OCI-LY1 (cell line): ENCODE data around the gene MAP7D1.

Experiments used
- H2AFZ ChIP-seq: fragments of 200-600 bp; sonication (generic), shearing (Covaris generic); 2 replicates; pipeline ENCODE4 v1.6.0; 2014; ENCODE audit warnings: antibody characterized with exemption, mild to moderate bottlenecking, low read length
- H3F3A ChIP-seq: fragments of 200-600 bp; sonication (generic), shearing (Covaris generic); 2 replicates; pipeline ENCODE4 v1.6.0; 2014; ENCODE audit warnings: mild to moderate bottlenecking, antibody characterized with exemption, low read length, moderate library complexity; ENCODE audit not compliant: insufficient read depth
- H3K27ac ChIP-seq: fragments of 200-600 bp; sonication (generic); 2 replicates; pipeline ENCODE4 v1.5.1; 2014; ENCODE audit warnings: low read length, mixed run types, mild to moderate bottlenecking, low read depth; ENCODE audit not compliant: poor library complexity, severe bottlenecking
- H3K27me3 ChIP-seq: fragments of 200-600 bp; sonication (generic); 2 replicates; pipeline ENCODE4 v1.6.0; 2014; ENCODE audit warnings: antibody characterized with exemption, mild to moderate bottlenecking, low read length, moderate library complexity; ENCODE audit not compliant: insufficient read depth
- H3K36me3 ChIP-seq: fragments of 200-600 bp; sonication (generic); 2 replicates; pipeline ENCODE4 v1.6.1; 2014; ENCODE audit warnings: mild to moderate bottlenecking, antibody characterized with exemption, low read length, moderate library complexity, mixed read lengths; ENCODE audit not compliant: insufficient read depth
- H3K4me1 ChIP-seq: fragments of 200-600 bp; sonication (generic); 2 replicates; pipeline ENCODE4 v1.5.1; 2014; ENCODE audit warnings: mild to moderate bottlenecking, low read length, moderate library complexity; ENCODE audit not compliant: insufficient read depth, severe bottlenecking
- H3K4me2 ChIP-seq: fragments of 200-600 bp; sonication (generic), shearing (Covaris generic); 2 replicates; pipeline ENCODE4 v1.6.1; 2014; ENCODE audit warnings: low read length
- H3K4me3 ChIP-seq: fragments of 200-600 bp; sonication (generic); 2 replicates; pipeline ENCODE4 v1.5.1; 2014; ENCODE audit warnings: low read length, low read depth, mild to moderate bottlenecking, mixed read lengths; ENCODE audit not compliant: poor library complexity, severe bottlenecking
- H3K79me2 ChIP-seq: fragments of 200-600 bp; shearing (Covaris generic); 2 replicates; pipeline ENCODE4 v1.6.1; 2016; ENCODE audit warnings: mixed run types, low read length, mixed read lengths; ENCODE audit not compliant: insufficient read depth
- H3K9ac ChIP-seq: fragments of 200-600 bp; sonication (generic), shearing (Covaris generic); 2 replicates; pipeline ENCODE4 v1.6.1; 2014; ENCODE audit warnings: mild to moderate bottlenecking, low read length, mixed read lengths
- H3K9me2 ChIP-seq: fragments of 200-600 bp; sonication (generic), shearing (Covaris generic); 2 replicates; pipeline ENCODE4 v1.6.1; 2014; ENCODE audit warnings: low read depth, mild to moderate bottlenecking, low read length, mixed read lengths
- H3K9me3 ChIP-seq: fragments of 200-600 bp; shearing (Covaris generic); 2 replicates; pipeline ENCODE4 v1.6.1; 2014; ENCODE audit warnings: low read length, mixed read lengths
- H4K20me1 ChIP-seq: fragments of 200-600 bp; sonication (generic), shearing (Covaris generic); 2 replicates; pipeline ENCODE4 v1.6.0; 2016; ENCODE audit warnings: mild to moderate bottlenecking, low read length; ENCODE audit not compliant: insufficient read depth
- CTCF ChIP-seq: fragments of 200-600 bp; sonication (generic), shearing (Covaris generic); IDR thresholded peaks from 2 replicates; pipeline ENCODE4 v1.5.1; 2017; ENCODE audit warnings: mild to moderate bottlenecking, antibody characterized with exemption, low read length, moderate library complexity, mixed read lengths
- EZH2 ChIP-seq: fragments of 200-600 bp; sonication (generic), shearing (Covaris generic); IDR thresholded peaks from 2 replicates; pipeline ENCODE4 v1.8.0; 2017; ENCODE audit warnings: borderline replicate concordance, mixed run types, mild to moderate bottlenecking, antibody characterized with exemption, low read length, moderate library complexity, mixed read lengths

MAP7D1 gene

GRCh38 chr1:36134505-36135329 lies 21.2 kb upstream of the MAP7D1 start:
- Histone ChIP-seq H3K9ac (no peak overlapping the region), H3K4me2 (no peak overlapping the region), H3K4me1 (no peaks in the 10 kb centered on the region), H4K20me1 (no peaks in the 10 kb centered on the region), H3K9me3 (no peaks in the 10 kb centered on the region), H3F3A (no peaks in the 10 kb centered on the region), H3K9me2 (no peaks in the 10 kb centered on the region), H3K27me3 (no peaks in the 10 kb centered on the region), H2AFZ (no peak overlapping the region), H3K36me3 (peaks cover 32% of the 10 kb centered on the region), H3K4me3 (no peak overlapping the region), H3K79me2 (no peaks in the 10 kb centered on the region), H3K27ac (no peak overlapping the region)
- no peak for TF ChIP-seq EZH2
- peak; percentile 78 for TF ChIP-seq CTCF

GRCh38 chr1:36135330-36135667 lies 20.7 kb upstream of the MAP7D1 start:
- Histone ChIP-seq H3K27me3 (no peaks in the 10 kb centered on the region), H3K4me1 (no peaks in the 10 kb centered on the region), H3K9ac (no peak overlapping the region), H3K27ac (no peak overlapping the region), H3F3A (no peaks in the 10 kb centered on the region), H3K9me2 (no peaks in the 10 kb centered on the region), H2AFZ (no peak overlapping the region), H3K36me3 (peaks cover 37% of the 10 kb centered on the region), H4K20me1 (no peaks in the 10 kb centered on the region), H3K9me3 (no peaks in the 10 kb centered on the region), H3K4me2 (no peak overlapping the region), H3K79me2 (no peaks in the 10 kb centered on the region), H3K4me3 (no peak overlapping the region)
- no peak for TF ChIP-seq EZH2
- no peak for TF ChIP-seq CTCF

- Histone ChIP-seq H3F3A (no peaks in the 10 kb centered on the region), H3K27me3 (no peaks in the 10 kb centered on the region), H3K4me3 (no peak overlapping the region), H3K4me2 (no peak overlapping the region), H3K79me2 (no peaks in the 10 kb centered on the region), H3K9ac (no peak overlapping the region), H3K36me3 (peaks cover 40% of the 10 kb centered on the region), H3K4me1 (no peaks in the 10 kb centered on the region), H2AFZ (no peak overlapping the region), H3K9me2 (no peaks in the 10 kb centered on the region), H3K27ac (no peak overlapping the region), H4K20me1 (no peaks in the 10 kb centered on the region), H3K9me3 (no peaks in the 10 kb centered on the region)
- TF ChIP-seq EZH2 (no peak), CTCF (no peak)
Observed at GRCh38 chr1:36135796-36136195, 20.2 kb upstream of the MAP7D1 start.
